ENCODE data around the gene RNF152. TPM values are rescaled to one million over a fixed set of nuclear protein-coding genes. Genes with fewer than 3 reads are reported as not detected.

The RNF152 gene
- total RNA-seq, 3 donors from 2014 or later, result 61.0 to 99.8 (median 98.0) TPM

DNA sequence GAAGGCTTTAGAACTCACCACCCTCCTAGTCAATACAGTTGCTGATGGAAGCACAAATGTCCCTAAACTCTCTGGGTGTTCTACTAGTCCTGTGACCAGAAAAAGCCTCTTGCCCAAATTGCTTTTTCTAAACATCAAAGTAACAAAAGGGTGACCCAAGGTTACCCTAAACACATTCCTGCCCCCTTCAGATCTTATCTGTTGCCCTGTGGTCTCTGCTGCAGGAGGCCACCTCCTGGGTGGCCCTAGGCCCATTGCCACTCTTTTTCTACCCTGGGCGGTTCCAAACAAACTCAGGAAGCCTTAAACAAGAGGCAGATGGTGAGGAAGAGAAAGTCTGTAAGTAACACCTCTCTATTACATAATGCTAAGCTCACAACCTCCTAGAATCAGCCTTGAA, 3.3 kb downstream of the RNF152 start:
- intact Hi-C loops (cut with DNase I, micrococcal nuclease), result no loop called here
- no peaks in the 10 kb centered on the region for H3K36me3 ChIP-seq (ENCODE audit: low read depth)
- TF ChIP-seq, protein P1, sequence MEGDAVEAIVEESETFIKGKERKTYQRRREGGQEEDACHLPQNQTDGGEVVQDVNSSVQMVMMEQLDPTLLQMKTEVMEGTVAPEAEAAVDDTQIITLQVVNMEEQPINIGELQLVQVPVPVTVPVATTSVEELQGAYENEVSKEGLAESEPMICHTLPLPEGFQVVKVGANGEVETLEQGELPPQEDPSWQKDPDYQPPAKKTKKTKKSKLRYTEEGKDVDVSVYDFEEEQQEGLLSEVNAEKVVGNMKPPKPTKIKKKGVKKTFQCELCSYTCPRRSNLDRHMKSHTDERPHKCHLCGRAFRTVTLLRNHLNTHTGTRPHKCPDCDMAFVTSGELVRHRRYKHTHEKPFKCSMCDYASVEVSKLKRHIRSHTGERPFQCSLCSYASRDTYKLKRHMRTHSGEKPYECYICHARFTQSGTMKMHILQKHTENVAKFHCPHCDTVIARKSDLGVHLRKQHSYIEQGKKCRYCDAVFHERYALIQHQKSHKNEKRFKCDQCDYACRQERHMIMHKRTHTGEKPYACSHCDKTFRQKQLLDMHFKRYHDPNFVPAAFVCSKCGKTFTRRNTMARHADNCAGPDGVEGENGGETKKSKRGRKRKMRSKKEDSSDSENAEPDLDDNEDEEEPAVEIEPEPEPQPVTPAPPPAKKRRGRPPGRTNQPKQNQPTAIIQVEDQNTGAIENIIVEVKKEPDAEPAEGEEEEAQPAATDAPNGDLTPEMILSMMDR (IDR thresholded peaks at IDR 0.05), result no peak
- H3K9me3 ChIP-seq, result no peaks in the 10 kb centered on the region
- ATAC-seq (no peak), DNase-seq (no peak)
- peaks cover 7% of the 10 kb centered on the region for H3K4me1 ChIP-seq (ENCODE audit: low read depth)
- no peak overlapping the region for H3K4me3 ChIP-seq

DNA sequence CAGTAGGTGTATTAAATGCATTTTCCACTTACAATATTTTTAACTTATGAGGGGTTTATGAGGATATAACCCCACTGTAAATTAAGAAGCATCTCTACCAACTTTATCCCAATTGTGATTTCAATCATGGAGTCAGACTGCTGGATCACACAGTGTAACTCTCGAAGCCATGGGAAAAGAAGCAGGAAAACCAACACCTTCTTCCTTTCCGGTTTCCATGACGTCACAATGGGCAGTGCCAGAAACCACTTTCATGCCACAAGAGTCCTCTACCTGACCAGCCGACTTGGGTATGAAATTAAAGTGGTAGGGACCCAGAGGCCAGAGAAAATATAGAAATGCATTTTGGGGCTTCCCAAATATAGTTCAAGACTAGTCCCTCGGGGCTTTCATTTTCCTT, 4.2 kb downstream of the RNF152 start:
- ATAC-seq (no peak), DNase-seq (no peak)
- TF ChIP-seq, protein P1 (IDR thresholded peaks at IDR 0.05), result no peak
- Histone ChIP-seq H3K4me1 (ENCODE audit: low read depth) (peaks cover 7% of the 10 kb centered on the region), H3K9me3 (no peaks in the 10 kb centered on the region), H3K36me3 (ENCODE audit: low read depth) (no peaks in the 10 kb centered on the region), H3K4me3 (no peak overlapping the region)
- intact Hi-C loops (cut with DNase I, micrococcal nuclease), result no loop called here

DNA sequence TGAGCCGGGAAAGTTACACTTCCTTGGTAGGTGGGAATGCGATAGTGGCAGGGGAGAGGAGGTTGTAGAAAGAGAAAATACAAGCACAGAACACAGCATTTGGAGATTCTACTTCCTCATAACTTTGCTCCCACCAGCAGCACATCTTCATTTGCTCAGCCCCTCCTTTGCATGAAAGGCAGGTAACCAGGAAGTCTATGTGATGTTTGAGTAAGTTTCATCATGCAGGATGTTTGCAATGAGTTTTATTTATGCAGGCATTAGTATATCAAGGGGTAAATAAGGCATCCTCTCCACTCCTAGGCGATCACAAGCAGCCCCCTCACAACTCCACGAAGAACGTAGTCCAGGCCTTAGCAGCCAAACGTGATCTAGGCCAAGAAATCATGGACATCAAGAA, 5.0 kb downstream of the RNF152 start:
- intact Hi-C loops (cut with DNase I, micrococcal nuclease), result no loop called here
- no peak for DNase-seq
- Histone ChIP-seq H3K36me3 (ENCODE audit: low read depth) (no peaks in the 10 kb centered on the region), H3K9me3 (no peaks in the 10 kb centered on the region), H3K4me1 (ENCODE audit: low read depth) (peaks cover 7% of the 10 kb centered on the region), H3K4me3 (no peak overlapping the region)
- no peak for ATAC-seq
- TF ChIP-seq, protein P1 (IDR thresholded peaks at IDR 0.05), result no peak

DNA sequence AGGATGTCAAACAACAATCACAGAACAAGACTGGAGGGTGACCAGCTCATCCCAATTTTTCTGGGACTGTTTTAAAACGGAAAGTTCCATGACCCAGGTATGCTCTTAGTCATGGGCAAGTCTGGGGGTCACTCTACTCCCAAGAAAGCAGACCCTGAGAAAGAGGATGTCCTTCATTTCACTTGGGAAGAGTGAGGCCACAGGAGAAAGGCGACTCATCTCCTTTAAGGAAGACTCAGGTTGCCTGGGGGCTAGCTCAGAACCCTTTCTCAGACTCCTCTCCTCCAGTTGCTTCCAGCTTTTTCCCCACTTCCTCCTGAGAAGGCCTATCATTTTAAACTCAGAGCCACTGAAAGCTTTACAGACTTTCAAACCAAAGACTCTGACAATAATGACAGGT, 9.3 kb downstream of the RNF152 start:
- TF ChIP-seq, protein P1 (IDR thresholded peaks at IDR 0.05), result no peak
- Histone ChIP-seq H3K4me1 (ENCODE audit: low read depth) (no peaks in the 10 kb centered on the region), H3K9me3 (no peaks in the 10 kb centered on the region), H3K36me3 (ENCODE audit: low read depth) (no peaks in the 10 kb centered on the region), H3K4me3 (no peak overlapping the region)
- ATAC-seq (no peak), DNase-seq (no peak)
- intact Hi-C loops (cut with DNase I, micrococcal nuclease), result no loop called here

DNA sequence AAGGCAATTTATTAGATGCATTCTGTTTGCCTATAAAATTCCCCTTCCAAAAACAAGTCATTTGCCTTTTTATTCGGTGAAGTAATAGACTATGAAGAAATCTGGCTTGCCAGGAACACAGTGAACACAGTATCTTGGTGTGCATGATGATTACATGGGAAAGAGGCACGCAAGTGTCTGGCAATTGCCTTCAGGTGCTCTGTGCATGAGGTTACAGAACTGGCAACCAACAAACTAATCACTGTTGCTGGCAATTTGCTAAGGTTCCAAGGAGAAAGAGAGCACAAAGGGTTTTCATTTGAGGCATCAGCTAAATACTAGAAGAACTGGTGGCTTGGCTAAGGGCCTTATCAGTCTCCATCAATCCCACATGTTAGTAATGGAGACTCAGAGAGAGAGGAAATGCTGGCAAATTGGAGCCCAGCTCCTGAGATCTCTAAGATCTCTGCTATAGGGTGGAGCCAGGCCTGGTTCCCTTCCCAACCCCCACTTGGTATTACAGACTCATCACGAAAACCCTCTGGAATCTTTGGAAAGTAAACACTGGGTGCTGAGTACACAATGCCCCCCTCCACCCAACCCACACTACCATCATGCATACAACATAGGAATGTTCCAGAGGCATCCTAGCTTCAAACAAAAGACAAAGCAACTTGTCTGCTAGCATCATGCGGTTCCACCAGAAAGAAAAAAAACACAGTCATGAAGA, 10.4 kb downstream of the RNF152 start:
- no peak for ATAC-seq
- no peak for DNase-seq
- H3K4me1 ChIP-seq (ENCODE audit: low read depth), result no peaks in the 10 kb centered on the region
- intact Hi-C loops (cut with DNase I, micrococcal nuclease), result no loop called here
- H3K4me3 ChIP-seq, result no peak overlapping the region
- H3K36me3 ChIP-seq (ENCODE audit: low read depth), result no peaks in the 10 kb centered on the region
- TF ChIP-seq, protein P1 (IDR thresholded peaks at IDR 0.05), result no peak
- no peaks in the 10 kb centered on the region for H3K9me3 ChIP-seq

DNA sequence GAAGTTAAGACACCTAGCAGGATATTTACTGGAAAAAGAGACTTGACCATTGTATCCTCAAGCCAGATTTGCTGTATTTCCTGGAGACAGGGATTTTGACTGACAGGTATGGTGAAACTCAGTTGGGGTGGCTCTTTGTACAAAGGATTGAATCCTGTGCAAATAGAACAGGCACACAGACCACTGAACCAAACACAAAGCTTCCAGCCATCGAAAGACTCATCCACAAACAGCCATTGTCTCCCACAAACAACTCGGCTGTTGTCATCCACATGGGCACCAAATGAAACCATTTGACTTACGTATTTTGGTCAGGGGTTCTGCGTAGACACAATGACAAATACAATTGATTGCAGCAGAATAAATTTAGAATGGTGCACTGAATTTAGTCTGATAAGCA, 15.9 kb downstream of the RNF152 start:
- no peaks in the 10 kb centered on the region for H3K9me3 ChIP-seq
- ATAC-seq, result no peak
- no peak overlapping the region for H3K4me3 ChIP-seq
- no peaks in the 10 kb centered on the region for H3K36me3 ChIP-seq (ENCODE audit: low read depth)
- DNase-seq, result no peak
- no peaks in the 10 kb centered on the region for H3K4me1 ChIP-seq (ENCODE audit: low read depth)
- TF ChIP-seq, protein P1 (IDR thresholded peaks at IDR 0.05), result no peak
- intact Hi-C loops (cut with DNase I, micrococcal nuclease), result no loop called here
